Suprapubic skin (tissue), 4 donors: ENCODE data around the gene SPIC.

Source experiments
- CTCF ChIP-seq, 2 donors: fragments of 200-600 bp in 1 of 2; fragments of 450-650 bp in 1 of 2; sonication (generic) in 1 of 2; IDR thresholded peaks; one replicate each; pipeline ENCODE4 v1.5.1; 2016 to 2019; ENCODE audit warnings: antibody characterized with exemption in 2 of 2, mild to moderate bottlenecking in 1 of 2, moderate library complexity in 1 of 2
- EP300 ChIP-seq: sonication (generic); formaldehyde crosslinking; IDR thresholded peaks from one replicate; pipeline ENCODE4 v1.6.1; 2017; ENCODE audit warnings: antibody characterized with exemption
- POLR2A ChIP-seq, 2 donors: fragments of 450-650 bp; IDR thresholded peaks; one replicate each; pipeline ENCODE4 v1.6.1; 2017; ENCODE audit warnings: antibody characterized with exemption in 2 of 2, mild to moderate bottlenecking in 2 of 2, moderate library complexity in 2 of 2
- POLR2AphosphoS5 ChIP-seq, 3 donors: sonication (generic); formaldehyde crosslinking; IDR thresholded peaks; one replicate each; pipeline ENCODE4 v1.6.1; 2017; ENCODE audit warnings: antibody characterized with exemption in 3 of 3

- TF ChIP-seq CTCF (IDR thresholded peaks at IDR 0.05): no peak
- TF ChIP-seq POLR2A (IDR thresholded peaks at IDR 0.05): no peak
- TF ChIP-seq POLR2AphosphoS5 (IDR thresholded peaks at IDR 0.05): no peak
- no peak for TF ChIP-seq EP300
These were observed 23.1 kb downstream of the SPIC start for GRCh38 chr12:101498252-101498651.
